Activated T-cell treated with anti-CD3 and anti-CD28 coated beads, Interleukin-2, amount 50 U/mL, for 24 hours (primary cell): ENCODE results near the gene CPVL.
"Not testable (repeated sequence)": the region's sequence is repeated elsewhere in the genome, so short reads cannot be mapped to it uniquely, and the experiment has no call there.

Experiments used
- DNase-seq: peaks from one replicate; pipeline ENCODE4 v3.0.0-alpha.2; 2020
- H3K27ac Mint-ChIP-seq: 2 replicates; pipeline ENCODE4 v1.8.0; 2020; ENCODE audit warnings: mild to moderate bottlenecking, mixed read lengths
- H3K27me3 Mint-ChIP-seq: 2 replicates; pipeline ENCODE4 v1.8.0; 2020; ENCODE audit warnings: mixed read lengths
- H3K36me3 Mint-ChIP-seq: 2 replicates; pipeline ENCODE4 v1.8.0; 2020; ENCODE audit warnings: low read depth, mixed read lengths
- H3K4me1 Mint-ChIP-seq: 2 replicates; pipeline ENCODE4 v1.8.0; 2020; ENCODE audit warnings: low read depth, mixed read lengths
- H3K4me3 Mint-ChIP-seq: 2 replicates; pipeline ENCODE4 v1.8.0; 2020; ENCODE audit warnings: mild to moderate bottlenecking, moderate library complexity, mixed read lengths
- H3K9me3 Mint-ChIP-seq: 2 replicates; pipeline ENCODE4 v1.8.0; 2020; ENCODE audit warnings: mixed read lengths

The CPVL gene

GRCh38 chr7:29119538-29119937 is 26.8 kb downstream of the CPVL start:
- H3K9me3 Mint-ChIP-seq, result no peaks in the 10 kb centered on the region
- no peak overlapping the region for H3K27ac Mint-ChIP-seq
- H3K4me1 Mint-ChIP-seq, result no peaks in the 10 kb centered on the region
- H3K36me3 Mint-ChIP-seq, result no peaks in the 10 kb centered on the region
- H3K4me3 Mint-ChIP-seq, result no peak overlapping the region
- DNase-seq, result no peak
- peaks cover 16% of the 10 kb centered on the region for H3K27me3 Mint-ChIP-seq

GRCh38 chr7:29116361-29117200 is 29.8 kb downstream of the CPVL start:
- Mint-ChIP-seq H3K4me1 (peaks cover 13% of the 10 kb centered on the region), H3K4me3 (no peak overlapping the region), H3K27me3 (peaks cover 16% of the 10 kb centered on the region), H3K36me3 (no peaks in the 10 kb centered on the region), H3K27ac (no peak overlapping the region), H3K9me3 (no peaks in the 10 kb centered on the region)
- no peak for DNase-seq

GRCh38 chr7:29115753-29116152 is 30.6 kb downstream of the CPVL start:
- H3K4me3 Mint-ChIP-seq, result no peak overlapping the region
- H3K9me3 Mint-ChIP-seq, result no peaks in the 10 kb centered on the region
- H3K4me1 Mint-ChIP-seq, result peaks cover 13% of the 10 kb centered on the region
- no peaks in the 10 kb centered on the region for H3K36me3 Mint-ChIP-seq
- H3K27ac Mint-ChIP-seq, result no peak overlapping the region
- peaks cover 17% of the 10 kb centered on the region for H3K27me3 Mint-ChIP-seq
- DNase-seq, result no peak

- Mint-ChIP-seq H3K4me3 (no peak overlapping the region), H3K27me3 (peaks cover 21% of the 10 kb centered on the region), H3K4me1 (peaks cover 13% of the 10 kb centered on the region), H3K27ac (no peak overlapping the region), H3K9me3 (no peaks in the 10 kb centered on the region), H3K36me3 (no peaks in the 10 kb centered on the region)
- DNase-seq, result no peak
These were observed 31.1 kb downstream of the CPVL start for GRCh38 chr7:29115130-29115687.

- DNase-seq, H3K27ac Mint-ChIP-seq, H3K4me3 Mint-ChIP-seq, H3K9me3 Mint-ChIP-seq, H3K36me3 Mint-ChIP-seq: not testable (repeated sequence)
- peaks cover 24% of the 10 kb centered on the region for H3K27me3 Mint-ChIP-seq
- H3K4me1 Mint-ChIP-seq, result peaks cover 13% of the 10 kb centered on the region
These were observed 32.1 kb downstream of the CPVL start for GRCh38 chr7:29114266-29114665.

GRCh38 chr7:29113384-29114102 is 32.8 kb downstream of the CPVL start:
- Mint-ChIP-seq H3K27ac (peak overlapping the region; percentile 8), H3K4me1 (peaks cover 13% of the 10 kb centered on the region), H3K9me3 (no peaks in the 10 kb centered on the region), H3K4me3 (no peak overlapping the region), H3K27me3 (peaks cover 24% of the 10 kb centered on the region), H3K36me3 (no peaks in the 10 kb centered on the region)
- no peak for DNase-seq

GRCh38 chr7:29112721-29113120 is 33.6 kb downstream of the CPVL start:
- H3K27me3 Mint-ChIP-seq, result peaks cover 24% of the 10 kb centered on the region
- H3K36me3 Mint-ChIP-seq, result no peaks in the 10 kb centered on the region
- no peaks in the 10 kb centered on the region for H3K9me3 Mint-ChIP-seq
- peaks cover 13% of the 10 kb centered on the region for H3K4me1 Mint-ChIP-seq
- no peak overlapping the region for H3K4me3 Mint-ChIP-seq
- H3K27ac Mint-ChIP-seq, result no peak overlapping the region
- DNase-seq, result no peak

GRCh38 chr7:29109899-29110298 is 36.4 kb downstream of the CPVL start:
- H3K36me3 Mint-ChIP-seq, result no peaks in the 10 kb centered on the region
- H3K27me3 Mint-ChIP-seq, result peaks cover 19% of the 10 kb centered on the region
- DNase-seq, result no peak
- peaks cover 13% of the 10 kb centered on the region for H3K4me1 Mint-ChIP-seq
- H3K27ac Mint-ChIP-seq, result no peak overlapping the region
- no peak overlapping the region for H3K4me3 Mint-ChIP-seq
- H3K9me3 Mint-ChIP-seq, result no peaks in the 10 kb centered on the region

GRCh38 chr7:29109358-29109757 is 37.0 kb downstream of the CPVL start:
- H3K27ac Mint-ChIP-seq, result no peak overlapping the region
- DNase-seq, result no peak
- H3K4me3 Mint-ChIP-seq, result no peak overlapping the region
- H3K9me3 Mint-ChIP-seq, result no peaks in the 10 kb centered on the region
- H3K27me3 Mint-ChIP-seq, result peaks cover 16% of the 10 kb centered on the region
- H3K36me3 Mint-ChIP-seq, result no peaks in the 10 kb centered on the region
- peaks cover 13% of the 10 kb centered on the region for H3K4me1 Mint-ChIP-seq

GRCh38 chr7:29107056-29107455 is 39.3 kb downstream of the CPVL start:
- no peaks in the 10 kb centered on the region for H3K9me3 Mint-ChIP-seq
- H3K36me3 Mint-ChIP-seq, result no peaks in the 10 kb centered on the region
- no peak for DNase-seq
- no peak overlapping the region for H3K27ac Mint-ChIP-seq
- peaks cover 16% of the 10 kb centered on the region for H3K27me3 Mint-ChIP-seq
- peaks cover 7% of the 10 kb centered on the region for H3K4me1 Mint-ChIP-seq
- H3K4me3 Mint-ChIP-seq, result no peak overlapping the region

- Mint-ChIP-seq H3K27ac (no peak overlapping the region), H3K4me1 (peaks cover 7% of the 10 kb centered on the region), H3K27me3 (peaks cover 16% of the 10 kb centered on the region), H3K36me3 (no peaks in the 10 kb centered on the region), H3K9me3 (no peaks in the 10 kb centered on the region), H3K4me3 (no peak overlapping the region)
- DNase-seq, result no peak
These were observed 39.7 kb downstream of the CPVL start for GRCh38 chr7:29106669-29106988.

- peaks cover 16% of the 10 kb centered on the region for H3K27me3 Mint-ChIP-seq
- H3K27ac Mint-ChIP-seq, result no peak overlapping the region
- no peaks in the 10 kb centered on the region for H3K36me3 Mint-ChIP-seq
- no peaks in the 10 kb centered on the region for H3K9me3 Mint-ChIP-seq
- DNase-seq, result peak; percentile 34
- peaks cover 7% of the 10 kb centered on the region for H3K4me1 Mint-ChIP-seq
- H3K4me3 Mint-ChIP-seq, result no peak overlapping the region
These were observed 40.3 kb downstream of the CPVL start for GRCh38 chr7:29105752-29106668.

- no peaks in the 10 kb centered on the region for H3K9me3 Mint-ChIP-seq
- H3K27me3 Mint-ChIP-seq, result peaks cover 11% of the 10 kb centered on the region
- DNase-seq, result no peak
- no peak overlapping the region for H3K27ac Mint-ChIP-seq
- no peak overlapping the region for H3K4me3 Mint-ChIP-seq
- peaks cover 7% of the 10 kb centered on the region for H3K4me1 Mint-ChIP-seq
- H3K36me3 Mint-ChIP-seq, result no peaks in the 10 kb centered on the region
These were observed 41.1 kb downstream of the CPVL start for GRCh38 chr7:29105191-29105590.

GRCh38 chr7:29102558-29103151 is 43.7 kb downstream of the CPVL start:
- H3K36me3 Mint-ChIP-seq, result no peaks in the 10 kb centered on the region
- no peak overlapping the region for H3K4me3 Mint-ChIP-seq
- H3K27me3 Mint-ChIP-seq, result no peaks in the 10 kb centered on the region
- no peak overlapping the region for H3K27ac Mint-ChIP-seq
- H3K9me3 Mint-ChIP-seq, result no peaks in the 10 kb centered on the region
- H3K4me1 Mint-ChIP-seq, result peaks cover 7% of the 10 kb centered on the region
- DNase-seq, result peak; percentile 44
